T47D (cell line): ENCODE data around the gene CXCR4.
A peak's percentile ranks its signal among the peaks of the same experiment; 100 is the strongest.
"Not testable (repeated sequence)": the region's sequence is repeated elsewhere in the genome, so short reads cannot be mapped to it uniquely, and the experiment has no call there.

ENCODE experiments used
- DNase-seq, 2 experiments: peaks; one replicate each; pipeline versions ENCODE4 v3.0.0 to v3.0.0-alpha.2; 2011 to 2012; ENCODE audit warnings: low read depth in 1 of 2, low spot score in 1 of 2
- JUND ChIP-seq: IDR thresholded peaks from 2 replicates; pipeline ENCODE4 v1.6.1; 2012; ENCODE audit warnings: low read depth
- in situ Hi-C: cut with HindIII; loops from 2 replicates; pipeline ENCODE4 v1.10.0; 2016; ENCODE audit warnings: low sequenced_read_pairs, low pct_unique_long_range_greater_than_20kb

The CXCR4 gene

GRCh38 chr2:136104977-136105376 lies 13.0 kb downstream of the CXCR4 start:
- no peak for TF ChIP-seq JUND
- in situ Hi-C loops, result no loop called here
- DNase-seq, result peak in 1 of 2 experiments; percentile 39

GRCh38 chr2:136101042-136101441 lies 16.9 kb downstream of the CXCR4 start:
- no peak for DNase-seq
- no peak for TF ChIP-seq JUND
- in situ Hi-C loops, result no loop called here

GRCh38 chr2:136098441-136098840 lies 19.5 kb downstream of the CXCR4 start:
- no peak for DNase-seq
- TF ChIP-seq JUND, result no peak
- in situ Hi-C loops, result no loop called here

- in situ Hi-C loops, result no loop called here
- no peak for TF ChIP-seq JUND
- no peak for DNase-seq
Observed at GRCh38 chr2:136093583-136093982, 24.4 kb downstream of the CXCR4 start.

- in situ Hi-C loops, result no loop called here
- TF ChIP-seq JUND, result no peak
- no peak for DNase-seq
Observed at GRCh38 chr2:136091899-136092298, 26.1 kb downstream of the CXCR4 start.

- DNase-seq, in situ Hi-C loops: not testable (repeated sequence)
Observed at GRCh38 chr2:136087901-136088460, 30.0 kb downstream of the CXCR4 start.

- no peak for DNase-seq
- in situ Hi-C loops, result no loop called here
- no peak for TF ChIP-seq JUND
Observed at GRCh38 chr2:136086253-136087016, 31.5 kb downstream of the CXCR4 start.

GRCh38 chr2:136085453-136086209 lies 32.3 kb downstream of the CXCR4 start:
- in situ Hi-C loops, result no loop called here
- DNase-seq, result peak in 1 of 2 experiments; percentile 9
- TF ChIP-seq JUND, result no peak

GRCh38 chr2:136081582-136082210 lies 36.3 kb downstream of the CXCR4 start:
- DNase-seq, result no peak
- no peak for TF ChIP-seq JUND
- in situ Hi-C loops, result no loop called here

GRCh38 chr2:136080114-136080513 lies 37.8 kb downstream of the CXCR4 start:
- DNase-seq, result no peak
- TF ChIP-seq JUND, result no peak
- in situ Hi-C loops, result no loop called here

- DNase-seq, result no peak
- TF ChIP-seq JUND, result no peak
- in situ Hi-C loops, result no loop called here
Observed at GRCh38 chr2:136077107-136077506, 40.8 kb downstream of the CXCR4 start.

- DNase-seq, result no peak
- TF ChIP-seq JUND, result no peak
- in situ Hi-C loops, result no loop called here
Observed at GRCh38 chr2:136075476-136075875, 42.5 kb downstream of the CXCR4 start.

- in situ Hi-C loops, result no loop called here
- TF ChIP-seq JUND, result no peak
- peak in 1 of 2 experiments; percentile 23 for DNase-seq
Observed at GRCh38 chr2:136072621-136073020, 45.3 kb downstream of the CXCR4 start.

GRCh38 chr2:136071887-136072286 lies 46.1 kb downstream of the CXCR4 start:
- DNase-seq, in situ Hi-C loops: not testable (repeated sequence)
